HG02798 (cell line): ENCODE data around the gene TMEM244.
"Not testable (repeated sequence)": the region's sequence is repeated elsewhere in the genome, so short reads cannot be mapped to it uniquely, and the experiment has no call there.

Experiments
- ATAC-seq: cut with Tn5 transposase; IDR thresholded peaks from one replicate; pipeline ENCODE4 v1.9.1; 2021; ENCODE audit warnings: mild to moderate bottlenecking; ENCODE audit not compliant: unreplicated experiment, poor library complexity

The TMEM244 gene

DNA sequence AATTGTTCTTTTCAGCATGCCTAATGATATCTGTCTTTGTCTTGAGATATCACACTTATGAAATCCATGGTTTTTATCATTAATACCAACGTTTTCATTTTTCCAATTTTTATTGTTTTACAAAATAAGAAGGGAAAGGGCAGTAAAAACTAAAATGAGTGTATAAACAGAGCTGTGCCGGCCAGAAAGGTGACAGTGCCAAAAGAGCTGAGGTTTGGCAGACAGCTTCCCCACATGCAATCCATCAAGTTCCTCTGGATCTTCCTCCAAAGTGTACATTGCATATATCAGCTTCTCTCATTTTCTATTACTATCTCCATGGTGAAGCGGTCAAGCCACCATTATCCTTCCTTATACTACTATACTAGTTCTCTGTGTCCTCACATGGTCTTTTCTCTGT lies 10.1 kb upstream of the TMEM244 start:
- ATAC-seq, result no peak

DNA sequence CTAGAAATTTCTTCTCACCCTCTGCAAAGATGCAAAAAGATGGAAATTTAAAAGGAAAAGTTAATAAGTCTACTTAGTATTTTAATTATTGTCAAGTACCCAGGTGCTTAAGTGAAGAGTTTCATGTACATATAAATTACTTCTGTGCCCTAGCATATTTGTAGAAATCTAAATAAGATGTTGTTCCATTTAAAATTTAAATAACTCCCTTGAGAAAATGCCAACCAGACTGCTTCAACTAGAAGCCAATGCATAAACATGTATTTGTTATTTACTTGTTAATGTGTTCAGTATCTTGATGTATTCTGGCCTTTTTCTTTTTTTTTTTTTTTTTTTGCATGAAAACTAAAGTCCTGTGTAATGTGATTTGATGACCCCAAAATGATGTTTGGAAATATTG lies 6.3 kb upstream of the TMEM244 start:
- no peak for ATAC-seq

DNA sequence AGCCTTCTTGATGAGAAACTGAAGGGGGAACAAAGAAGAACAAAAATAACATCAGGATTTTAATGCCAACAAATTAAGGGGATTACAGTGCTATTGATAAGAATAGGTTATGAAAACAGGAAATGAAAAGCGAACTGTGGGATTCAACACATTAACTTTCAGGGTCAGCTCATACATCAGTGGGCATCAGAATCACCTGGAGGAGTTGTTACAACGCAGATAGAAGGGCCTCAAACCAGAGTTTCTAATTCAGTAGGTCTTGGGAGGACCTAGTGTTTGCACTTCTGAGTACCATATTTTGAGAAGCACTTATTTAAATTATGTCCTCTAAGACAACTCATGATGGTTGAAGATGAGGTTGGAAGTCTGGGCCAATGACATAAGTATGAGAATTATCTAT lies 5.6 kb upstream of the TMEM244 start:
- ATAC-seq, result no peak

DNA sequence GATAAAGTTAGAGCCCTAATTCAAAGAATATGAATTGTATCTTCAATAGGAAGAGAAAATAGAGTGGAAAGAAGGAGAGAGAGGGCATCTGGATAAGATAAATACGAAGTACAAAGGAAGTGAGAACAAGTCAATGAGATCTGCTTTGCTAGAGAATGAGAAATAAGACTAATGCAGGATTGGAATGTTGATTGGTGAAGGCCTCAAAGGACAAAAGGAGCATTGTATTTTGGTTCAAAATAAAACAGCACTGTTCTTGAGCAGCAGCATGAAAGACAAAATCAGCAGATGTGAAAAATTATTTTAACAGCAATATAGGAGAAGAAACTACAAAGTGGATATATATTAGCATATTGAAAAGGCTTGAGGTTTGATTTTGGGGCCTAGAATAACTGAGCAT lies 5.1 kb upstream of the TMEM244 start:
- no peak for ATAC-seq

DNA sequence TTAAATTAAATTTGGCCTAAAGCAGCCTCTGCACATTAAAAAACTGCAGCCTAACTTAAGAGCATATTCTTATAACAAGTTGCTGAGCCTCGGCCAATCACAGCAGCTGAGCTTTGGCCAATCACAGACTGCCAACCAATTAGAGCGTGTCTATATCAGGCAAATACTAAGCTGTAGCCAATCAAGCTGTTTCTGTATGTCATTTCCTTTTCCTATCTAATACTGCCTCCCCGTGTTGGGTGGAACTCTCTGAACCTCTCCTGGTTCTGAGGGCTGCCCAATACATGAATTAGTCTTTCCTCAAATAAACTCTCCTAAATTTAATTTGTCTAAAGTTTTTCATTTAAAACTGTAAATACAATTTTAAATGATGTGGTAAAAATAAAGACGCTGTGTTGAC lies 3.9 kb upstream of the TMEM244 start:
- ATAC-seq, result no peak

DNA sequence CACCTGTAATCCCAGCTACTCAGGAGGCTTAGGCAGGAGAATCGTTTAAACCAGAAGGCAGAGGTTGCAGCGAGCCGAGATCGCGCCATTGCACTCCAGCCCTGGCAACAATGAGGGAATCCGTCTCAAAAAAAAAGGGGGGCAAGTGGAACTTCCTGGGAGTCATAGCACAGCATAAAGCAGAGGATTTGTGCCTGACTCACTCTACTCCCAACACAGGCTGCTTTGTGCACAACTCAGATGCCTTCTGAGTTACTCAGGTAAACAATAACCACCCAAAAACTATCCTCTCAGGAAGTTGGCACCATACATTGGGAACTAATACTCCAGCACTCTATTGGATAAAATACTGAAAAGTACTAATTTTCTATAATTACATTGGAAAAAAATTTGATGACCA lies 2.5 kb upstream of the TMEM244 start:
- no peak for ATAC-seq

DNA sequence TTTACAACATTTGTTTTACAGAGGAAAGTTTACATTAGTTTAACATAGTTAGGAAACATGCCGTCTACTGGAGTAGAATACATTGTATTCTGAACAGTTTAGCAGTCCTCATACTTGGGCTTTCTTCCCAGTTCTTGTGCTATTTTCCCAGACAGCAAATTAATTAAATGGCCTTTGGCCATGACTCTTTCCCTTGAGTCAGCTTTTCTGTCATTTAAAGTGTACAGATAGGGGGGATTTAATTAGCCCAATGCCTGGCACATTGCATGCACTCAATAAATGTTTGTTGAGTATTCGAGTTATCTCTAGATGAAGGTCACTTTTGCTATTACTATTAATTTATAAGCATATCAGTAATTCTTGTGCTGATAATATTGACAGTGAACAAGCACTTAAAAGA lies 1.6 kb downstream of the TMEM244 start:
- ATAC-seq, result no peak

DNA sequence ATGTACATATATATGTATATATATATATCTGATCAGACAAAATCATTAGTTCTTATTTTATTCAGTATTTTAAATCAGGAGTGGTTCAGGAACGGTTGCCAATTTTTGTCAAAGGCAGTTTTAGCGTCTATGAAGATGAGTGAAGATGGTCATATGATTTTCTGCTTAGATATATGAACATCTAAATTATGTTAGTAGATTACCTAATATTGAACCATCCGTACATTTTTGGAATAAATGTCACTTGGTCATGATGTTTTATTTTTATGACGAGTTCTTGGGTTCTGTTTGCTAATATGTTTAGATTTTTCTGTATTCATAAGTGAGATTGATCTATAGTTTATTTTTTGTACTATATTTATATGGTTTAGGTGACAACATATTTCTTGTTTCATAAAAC lies 3.3 kb downstream of the TMEM244 start:
- no peak for ATAC-seq

DNA sequence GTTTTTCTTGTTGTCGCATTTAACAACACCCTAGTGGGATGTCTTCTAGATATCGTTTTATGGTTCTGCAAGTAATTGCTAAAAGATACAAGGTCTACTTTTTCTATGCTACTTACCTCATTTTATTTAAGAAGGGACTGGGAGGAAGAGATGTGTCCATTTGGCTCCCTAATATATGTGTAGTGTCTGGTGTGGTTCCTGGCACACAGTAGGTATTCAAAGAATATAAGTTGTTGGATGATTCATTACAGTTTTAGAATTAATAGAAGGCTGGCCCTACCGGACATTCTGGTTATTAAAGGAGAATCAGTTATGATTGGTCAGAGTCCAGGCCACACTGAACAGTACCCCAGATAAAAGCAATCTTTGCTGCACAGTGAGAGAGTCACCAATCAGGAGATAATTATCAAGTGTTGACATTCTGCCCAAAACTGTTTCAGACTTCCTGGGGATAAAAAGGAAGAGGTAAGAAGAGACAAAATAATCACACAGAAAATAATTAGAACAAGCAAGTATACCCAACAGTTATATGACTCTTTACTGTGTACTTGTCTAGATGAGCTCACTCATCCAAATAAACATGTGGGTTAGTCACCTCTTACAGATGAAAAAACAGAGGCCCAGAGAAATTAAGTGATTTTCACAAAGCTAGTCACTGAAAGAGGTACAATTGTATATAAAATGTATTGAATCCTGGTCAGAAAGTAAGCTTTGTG lies 7.0 kb downstream of the TMEM244 start:
- no peak for ATAC-seq

DNA sequence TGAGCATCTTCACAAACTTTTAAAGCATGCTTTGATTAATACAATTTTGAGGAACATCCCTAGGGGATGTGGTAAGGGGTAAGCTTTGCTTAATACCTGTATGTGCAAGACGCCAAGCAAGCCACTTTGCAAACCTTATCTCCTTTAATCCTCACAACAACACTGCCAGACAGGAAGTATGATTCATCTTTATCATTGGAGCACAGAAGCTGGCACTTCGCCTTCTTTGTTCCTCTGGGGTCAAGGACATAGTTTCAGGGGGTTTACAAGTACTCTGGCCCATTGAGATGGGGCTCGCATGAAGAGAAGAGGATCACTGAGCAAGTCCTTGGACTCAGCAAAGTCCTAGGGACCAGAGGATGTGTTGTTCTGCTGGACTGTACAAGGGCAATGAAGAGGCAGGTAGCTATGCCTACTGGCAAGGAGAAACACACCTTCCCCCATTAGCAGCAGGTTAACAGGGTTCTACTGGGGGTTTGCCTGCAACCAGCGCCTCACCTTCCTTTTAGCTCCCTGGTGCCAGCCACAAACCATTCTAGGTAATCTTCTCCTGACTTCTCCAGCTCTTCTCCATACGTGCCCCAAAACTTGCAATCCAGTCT lies 8.8 kb downstream of the TMEM244 start:
- ATAC-seq, result no peak

DNA sequence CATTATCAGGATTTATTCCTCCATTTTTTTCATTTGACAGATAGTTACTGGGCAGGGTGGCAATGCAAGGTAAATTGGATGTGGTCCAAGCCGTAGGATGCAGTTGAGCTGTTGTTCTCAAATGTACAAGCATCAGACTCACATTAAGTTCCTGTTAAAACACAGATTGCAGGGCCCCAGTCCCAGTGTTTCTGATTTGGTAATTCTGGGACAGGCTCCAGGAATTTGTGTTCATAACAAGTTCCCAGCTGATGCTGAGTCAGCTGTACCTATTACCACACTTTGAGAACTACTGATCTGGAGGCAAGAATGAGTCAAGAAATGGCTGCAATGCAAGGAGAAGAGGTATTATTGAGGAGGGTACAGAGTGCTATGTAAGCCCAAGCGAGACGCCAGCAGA lies 11.7 kb downstream of the TMEM244 start:
- ATAC-seq, result no peak

DNA sequence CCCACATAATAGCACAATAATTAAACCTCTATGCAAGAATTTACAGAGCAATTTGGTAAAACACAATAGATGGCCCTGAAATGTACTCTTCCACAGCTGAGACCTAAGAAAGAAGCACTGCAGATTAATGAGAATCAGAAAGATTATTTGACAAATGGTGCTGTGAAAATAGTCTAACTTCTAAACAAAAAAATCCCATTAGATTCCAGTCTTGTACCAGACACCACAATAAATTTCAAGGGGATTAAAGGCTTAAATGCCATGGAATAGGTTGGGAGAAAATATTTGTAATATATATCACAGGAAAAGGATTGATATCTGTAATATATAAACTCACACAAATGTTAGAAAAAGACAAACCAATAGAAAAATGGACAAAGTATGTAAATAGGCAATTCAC lies 14.4 kb downstream of the TMEM244 start:
- no peak for ATAC-seq

DNA sequence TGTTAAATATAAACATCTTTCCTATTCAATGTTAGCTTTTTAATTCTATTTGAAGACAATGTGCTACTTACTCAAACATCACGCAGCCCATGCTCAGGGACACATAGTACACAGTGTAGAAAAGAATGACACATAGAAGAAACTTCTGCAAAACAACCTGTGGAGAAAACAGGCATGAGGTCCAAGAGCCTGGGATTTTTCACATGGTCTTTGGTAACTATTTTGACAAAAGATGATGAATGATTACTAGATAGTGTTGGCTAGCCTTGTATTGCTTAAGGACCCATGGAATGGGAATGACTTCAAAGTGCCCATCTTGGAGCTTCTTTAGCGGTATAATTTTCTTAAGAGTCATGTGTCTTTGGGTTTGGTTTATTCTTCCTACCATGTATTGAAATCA lies 15.4 kb downstream of the TMEM244 start:
- no peak for ATAC-seq

DNA sequence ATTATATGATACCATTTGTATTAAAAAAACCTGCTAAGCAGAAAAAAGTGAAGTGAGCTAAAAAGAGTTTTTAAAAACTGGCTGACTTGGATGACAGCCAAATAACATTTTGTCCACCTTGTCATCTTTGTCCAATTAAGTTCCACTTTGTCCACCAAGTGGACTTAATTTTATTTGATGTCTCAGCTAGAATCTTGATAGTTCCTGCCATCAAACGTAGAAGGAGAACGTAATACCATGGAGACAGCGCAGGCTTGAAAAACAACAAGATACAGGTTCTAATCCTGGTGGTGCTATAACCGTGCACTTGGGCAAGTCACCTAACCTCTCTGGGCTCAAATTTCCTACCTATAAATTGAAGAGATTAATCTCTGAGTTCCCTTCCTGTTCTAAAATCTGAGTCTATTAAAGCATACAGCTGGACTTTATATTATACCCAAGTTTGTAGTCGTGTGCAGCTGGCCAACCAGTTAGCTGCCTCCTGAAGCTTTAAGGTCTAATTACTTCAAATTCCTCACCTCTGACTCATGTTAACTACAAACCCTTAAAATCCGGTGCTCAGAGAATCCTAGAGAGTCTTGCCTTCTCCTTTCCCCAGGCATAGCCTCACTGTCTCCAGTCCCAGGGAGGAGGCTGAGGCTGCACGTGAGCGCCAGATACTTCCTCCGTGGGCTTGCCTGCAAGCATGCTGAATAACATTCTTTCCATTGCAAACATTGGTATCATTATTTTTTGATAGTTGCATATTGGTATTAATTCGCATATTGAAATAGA lies 16.8 kb downstream of the TMEM244 start:
- ATAC-seq, result no peak

DNA sequence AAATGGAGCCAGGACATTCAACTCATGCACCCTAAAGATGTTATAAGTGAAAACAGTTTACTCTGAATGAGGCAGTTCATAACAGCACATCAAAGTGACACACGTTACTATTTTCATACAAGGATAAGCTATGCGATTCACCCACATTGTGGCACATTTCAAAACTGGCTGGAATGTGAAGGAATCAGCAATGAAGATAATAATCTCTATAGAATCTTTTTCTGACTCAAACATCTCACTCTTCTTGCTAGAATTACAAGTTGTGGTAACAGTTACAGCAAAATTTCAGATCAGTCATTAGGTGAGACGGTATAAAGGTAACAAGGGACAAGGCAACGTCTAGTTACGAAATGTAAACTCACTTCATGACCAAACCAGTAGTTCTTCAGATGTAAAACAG lies 17.5 kb downstream of the TMEM244 start:
- no peak for ATAC-seq

DNA sequence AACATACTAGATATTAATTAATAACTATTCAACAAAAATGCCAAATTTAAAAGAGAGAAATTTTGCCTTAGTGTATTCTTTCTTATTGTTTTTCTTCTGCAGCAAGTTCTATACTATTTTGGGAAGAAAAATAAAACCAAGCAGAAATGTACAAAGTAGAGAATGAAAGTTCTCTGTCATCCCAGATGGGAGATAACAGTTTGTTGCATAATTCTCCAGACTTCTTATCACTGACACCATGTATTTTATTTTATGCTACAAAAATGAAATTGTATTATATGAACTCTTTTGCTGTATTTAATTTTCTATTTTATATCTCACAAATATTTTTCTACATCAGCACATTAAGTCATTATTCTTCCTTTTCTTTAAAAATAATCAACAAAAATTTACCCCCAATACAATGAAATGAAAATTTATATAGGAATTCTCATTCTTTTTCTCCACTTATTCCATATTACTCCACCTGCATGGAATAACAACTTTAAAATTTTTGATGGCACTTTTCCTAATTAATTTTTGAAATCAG lies 18.2 kb downstream of the TMEM244 start:
- ATAC-seq, result no peak

DNA sequence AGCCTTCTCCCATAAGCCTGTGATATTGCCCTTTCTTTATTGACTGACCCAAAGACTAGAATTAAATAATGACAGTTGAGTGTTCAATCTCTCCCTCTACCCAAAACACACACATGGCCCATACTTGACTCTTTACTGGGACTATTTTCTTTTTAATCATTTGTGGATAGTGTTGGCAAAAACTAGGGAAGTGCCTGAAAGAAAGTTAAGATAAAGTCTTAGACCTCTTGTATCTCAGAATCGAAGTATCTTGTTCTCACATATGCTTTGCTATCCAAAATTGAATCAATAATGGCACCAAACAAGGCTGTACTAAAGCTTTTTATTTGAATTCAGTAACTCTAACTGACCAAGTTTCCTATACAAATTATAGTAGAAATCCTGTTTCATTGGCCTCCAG lies 19.0 kb downstream of the TMEM244 start:
- no peak for ATAC-seq

DNA sequence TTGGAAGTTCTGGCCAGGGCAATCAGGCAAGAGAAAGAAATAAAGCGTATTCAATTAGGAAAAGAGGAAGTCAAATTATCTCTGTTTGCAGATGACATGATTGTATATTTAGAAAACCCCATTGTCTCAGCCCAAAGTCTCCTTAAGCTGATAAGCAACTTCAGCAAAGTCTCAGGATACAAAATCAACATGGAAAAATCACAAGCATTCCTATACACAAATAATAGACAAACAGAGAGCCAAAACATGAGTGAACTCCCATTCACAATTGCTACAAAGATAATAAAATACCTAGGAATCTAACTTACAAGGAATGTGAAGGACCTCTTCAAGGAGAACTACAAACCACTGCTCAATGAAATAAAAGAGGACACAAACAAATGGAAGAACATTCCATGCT lies 21.6 kb downstream of the TMEM244 start:
- ATAC-seq, result not testable (repeated sequence)

DNA sequence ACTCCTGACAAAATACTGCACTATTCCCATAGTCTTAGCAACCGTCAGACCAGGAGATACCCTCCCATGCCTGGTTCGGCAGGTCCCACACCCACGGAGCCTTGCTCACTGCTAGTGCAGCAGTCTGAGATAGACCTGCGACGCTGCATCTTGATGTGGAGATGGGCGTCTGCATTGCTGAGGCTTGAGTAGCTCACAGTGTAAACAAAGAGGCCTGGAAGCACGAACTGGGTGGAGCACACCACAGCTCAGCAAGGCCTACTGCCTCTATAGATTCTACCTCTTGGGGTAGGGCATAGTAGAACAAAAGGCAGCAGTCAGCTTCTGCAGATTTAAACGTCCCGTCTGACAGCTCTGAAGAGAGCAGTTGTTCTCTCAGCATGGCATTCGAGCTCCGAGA lies 25.4 kb downstream of the TMEM244 start:
- ATAC-seq, result no peak

DNA sequence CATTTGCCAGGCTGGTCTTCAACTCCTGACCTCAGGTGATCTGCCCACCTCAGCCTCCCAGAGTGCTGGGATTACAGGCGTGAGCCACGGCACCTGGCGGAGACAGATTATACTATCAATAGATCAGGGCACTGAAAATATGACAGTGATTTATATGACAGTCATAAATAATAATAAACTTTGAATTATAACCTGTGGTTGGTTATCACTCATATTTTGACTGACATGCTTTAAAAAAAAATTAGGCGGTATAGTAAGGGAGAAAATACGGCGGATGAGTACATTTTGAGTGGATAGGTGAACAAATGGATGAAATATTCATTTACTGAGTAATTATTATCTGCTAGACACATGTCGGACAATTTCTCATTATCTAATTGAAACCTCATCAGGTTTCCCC lies 28.8 kb downstream of the TMEM244 start:
- no peak for ATAC-seq

DNA sequence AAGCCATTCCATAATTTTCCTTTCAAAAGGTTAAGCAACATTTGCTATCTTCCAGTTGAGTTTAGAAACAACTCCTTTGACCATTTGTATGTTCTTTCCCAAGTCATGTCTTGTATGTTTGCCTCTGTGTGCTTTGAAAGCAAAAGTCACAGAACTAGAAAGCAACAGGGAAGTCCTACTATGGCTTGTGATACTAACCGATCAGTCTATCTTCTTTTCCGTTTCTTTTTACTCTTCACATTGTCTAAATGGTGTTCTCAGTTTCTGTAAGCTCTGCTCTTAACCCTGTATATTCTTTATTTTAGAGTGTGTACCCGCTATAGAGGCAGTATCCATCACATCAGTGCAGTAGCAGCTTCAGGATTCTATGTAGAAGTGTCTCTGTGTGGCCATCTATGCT lies 32.9 kb downstream of the TMEM244 start:
- ATAC-seq, result no peak
